ENCODE data around the gene IRF8.

DNA sequence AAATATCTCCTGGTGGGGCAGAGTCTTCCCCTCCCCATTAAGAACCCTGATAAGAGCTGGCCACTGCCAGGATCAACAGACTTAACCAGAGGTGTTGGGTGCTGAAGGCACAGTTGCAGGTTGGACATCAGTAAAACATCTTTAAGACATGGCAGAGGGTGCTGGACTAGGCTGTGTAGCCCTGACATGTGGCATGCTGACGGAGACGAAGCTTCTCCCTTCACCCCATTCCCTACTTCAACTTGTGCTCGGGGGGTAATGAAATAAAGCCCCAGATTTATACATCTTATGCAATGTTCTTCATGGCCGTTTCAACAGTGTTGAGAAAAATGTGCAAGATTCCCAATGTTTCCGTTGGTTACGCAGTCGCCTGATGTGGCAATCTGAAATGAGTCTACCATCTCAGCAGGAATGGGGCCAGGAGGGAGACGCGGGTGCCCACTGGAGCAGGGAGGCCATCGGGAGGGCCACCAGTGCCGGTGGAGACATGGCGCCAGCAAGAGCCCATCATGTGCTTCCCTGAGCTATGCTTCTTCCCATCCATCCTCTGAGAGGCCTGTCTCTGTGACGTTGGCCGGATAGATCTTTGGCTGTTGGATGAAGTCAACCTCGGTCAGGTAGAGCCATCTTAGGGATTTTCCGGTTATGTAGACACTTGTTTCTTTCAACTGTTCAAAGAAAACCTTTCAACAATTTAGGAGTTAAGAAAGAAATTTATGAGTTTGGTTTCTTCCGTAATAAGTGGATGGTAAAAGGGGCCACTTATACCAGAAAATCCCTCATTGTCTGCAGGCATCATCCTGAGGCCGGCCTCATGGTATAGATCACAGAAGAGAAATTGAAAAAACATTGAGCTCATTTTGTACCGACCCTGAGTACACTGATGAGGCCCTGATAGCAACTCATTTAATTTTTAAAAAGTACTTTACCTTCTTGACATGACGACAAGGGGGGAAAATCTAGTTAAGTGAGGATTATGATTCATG is 6.4 kb downstream of the IRF8 start:
- TF ChIP-seq, protein P1, sequence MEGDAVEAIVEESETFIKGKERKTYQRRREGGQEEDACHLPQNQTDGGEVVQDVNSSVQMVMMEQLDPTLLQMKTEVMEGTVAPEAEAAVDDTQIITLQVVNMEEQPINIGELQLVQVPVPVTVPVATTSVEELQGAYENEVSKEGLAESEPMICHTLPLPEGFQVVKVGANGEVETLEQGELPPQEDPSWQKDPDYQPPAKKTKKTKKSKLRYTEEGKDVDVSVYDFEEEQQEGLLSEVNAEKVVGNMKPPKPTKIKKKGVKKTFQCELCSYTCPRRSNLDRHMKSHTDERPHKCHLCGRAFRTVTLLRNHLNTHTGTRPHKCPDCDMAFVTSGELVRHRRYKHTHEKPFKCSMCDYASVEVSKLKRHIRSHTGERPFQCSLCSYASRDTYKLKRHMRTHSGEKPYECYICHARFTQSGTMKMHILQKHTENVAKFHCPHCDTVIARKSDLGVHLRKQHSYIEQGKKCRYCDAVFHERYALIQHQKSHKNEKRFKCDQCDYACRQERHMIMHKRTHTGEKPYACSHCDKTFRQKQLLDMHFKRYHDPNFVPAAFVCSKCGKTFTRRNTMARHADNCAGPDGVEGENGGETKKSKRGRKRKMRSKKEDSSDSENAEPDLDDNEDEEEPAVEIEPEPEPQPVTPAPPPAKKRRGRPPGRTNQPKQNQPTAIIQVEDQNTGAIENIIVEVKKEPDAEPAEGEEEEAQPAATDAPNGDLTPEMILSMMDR (IDR thresholded peaks at IDR 0.05; ENCODE audit: low read depth, low read length), result no peak
- no peak for TF ChIP-seq EZH2phosphoT487 (IDR thresholded peaks at IDR 0.05; ENCODE audit: low read depth)

Data from OCI-LY3 (cell line).